B cell (primary cell): Measurements from ENCODE around the gene TSPAN14. TPM values are rescaled to one million over a fixed set of nuclear protein-coding genes. Genes with fewer than 3 reads are reported as not detected.

ENCODE experiments used
- ATAC-seq: fragments of 200-7000 bp; cut with Tn5 transposase; one replicate; pipeline ENCODE4 v1.10.0; 2021; ENCODE audit warnings: low read depth, mild to moderate bottlenecking, moderate number of reproducible peaks, moderate library complexity
- CTCF ChIA-PET: fragments of 350-600 bp; sonication (Branson Sonifier 250); formaldehyde crosslinking; loops from one replicate; lab custom pipeline; 2021; ENCODE audit warnings: antibody characterized with exemption, inconsistent platforms; lab: Charles Lee
- POLR2A ChIA-PET: fragments of 350-600 bp; sonication (Branson Sonifier 250); formaldehyde crosslinking; loops from one replicate; lab custom pipeline; 2021; ENCODE audit warnings: antibody characterized with exemption; lab: Charles Lee
- DNase-seq: peaks from one replicate; pipeline ENCODE4 v3.0.0; 2013
- H2AFZ ChIP-seq: 2 replicates; pipeline ENCODE4 v1.6.1; 2012; ENCODE audit warnings: mild to moderate bottlenecking, low read depth, low read length; ENCODE audit not compliant: insufficient read depth, poor library complexity, severe bottlenecking
- H3K27ac ChIP-seq, 2 donors: 1 replicate in 1 of 2; 2 replicates in 1 of 2; pipeline ENCODE4 v1.5.1; 2012 to 2013; ENCODE audit warnings: low read length in 2 of 2, mild to moderate bottlenecking in 2 of 2, moderate library complexity in 1 of 2
- H3K27me3 ChIP-seq, 4 experiments: fragments of 200-600 bp in 1 of 4; sonication (generic) in 1 of 4; replicated peaks in 1 of 4; 1 replicate in 2 of 4; 2 replicates in 2 of 4; pipeline versions ENCODE4 v1.6.1 to v1.7.0; 2013 to 2016; ENCODE audit warnings: low read length in 3 of 4, mild to moderate bottlenecking in 2 of 4, mixed read lengths in 1 of 4, moderate library complexity in 1 of 4; ENCODE audit not compliant: insufficient read depth in 4 of 4, control insufficient read depth in 3 of 4; ENCODE audit errors: control extremely low read depth in 1 of 4
- H3K36me3 ChIP-seq, 2 experiments: replicated peaks in 1 of 2; 1 replicate in 1 of 2; 2 replicates in 1 of 2; pipeline versions ENCODE4 v1.6.1 to v1.7.1; 2013; ENCODE audit warnings: low read length in 1 of 2; ENCODE audit not compliant: insufficient read depth in 2 of 2, control insufficient read depth in 1 of 2; ENCODE audit errors: control extremely low read depth in 1 of 2, extremely low read depth in 1 of 2
- H3K4me1 ChIP-seq, 2 donors: fragments of 200-600 bp in 1 of 2; sonication (generic) in 1 of 2; 1 replicate in 1 of 2; 2 replicates in 1 of 2; pipeline versions ENCODE4 v1.5.1 to v1.6.1; 2013 to 2017; ENCODE audit warnings: low read length in 2 of 2; ENCODE audit not compliant: control insufficient read depth in 2 of 2, insufficient read depth in 2 of 2
- H3K4me2 ChIP-seq: replicated peaks from 2 replicates; pipeline ENCODE3; 2012; ENCODE audit warnings: mild to moderate bottlenecking, low read depth, low read length; ENCODE audit not compliant: poor library complexity, severe bottlenecking
- H3K4me3 ChIP-seq, 5 experiments: fragments of 200-600 bp in 1 of 5; sonication (generic) in 1 of 5; 1 replicate in 3 of 5; 2 replicates in 2 of 5; pipeline versions ENCODE4 v1.5.1 to v1.7.0; 2011 to 2016; ENCODE audit warnings: low read length in 4 of 5, mild to moderate bottlenecking in 4 of 5, low read depth in 2 of 5, control low read depth in 1 of 5, moderate library complexity in 1 of 5; ENCODE audit not compliant: insufficient read depth in 1 of 5; ENCODE audit errors: control extremely low read depth in 1 of 5, extremely low read depth in 1 of 5
- H3K79me2 ChIP-seq: fragments of 200-600 bp; sonication (generic); one replicate; pipeline ENCODE4 v1.6.0; 2016; ENCODE audit warnings: low read length; ENCODE audit not compliant: control insufficient read depth, insufficient read depth
- H3K9ac ChIP-seq: fragments of 200-600 bp; sonication (generic); 2 replicates; pipeline ENCODE4 v1.6.1; 2017; ENCODE audit warnings: mild to moderate bottlenecking, low read length, moderate library complexity
- H3K9me3 ChIP-seq, 3 donors: one replicate each; pipeline versions ENCODE4 v1.6.1 to v1.7.1; 2013; ENCODE audit warnings: low read length in 2 of 3; ENCODE audit not compliant: control insufficient read depth in 2 of 3, insufficient read depth in 1 of 3; ENCODE audit errors: control extremely low read depth in 1 of 3
- H4K20me1 ChIP-seq: 2 replicates; pipeline ENCODE4 v1.6.0; 2012; ENCODE audit warnings: mild to moderate bottlenecking, low read length; ENCODE audit not compliant: insufficient read depth, control insufficient read depth, poor library complexity, severe bottlenecking
- H3K27ac Mint-ChIP-seq: one replicate; pipeline ENCODE4 v1.8.0; 2021; ENCODE audit warnings: mixed read lengths
- H3K27me3 Mint-ChIP-seq: one replicate; pipeline ENCODE4 v1.8.0; 2021; ENCODE audit warnings: mixed read lengths
- H3K4me1 Mint-ChIP-seq: one replicate; pipeline ENCODE4 v1.8.0; 2021; ENCODE audit warnings: mixed read lengths
- H3K4me3 Mint-ChIP-seq: one replicate; pipeline ENCODE4 v1.8.0; 2021; ENCODE audit warnings: mixed read lengths
- H3K9me3 Mint-ChIP-seq: one replicate; pipeline ENCODE4 v1.8.0; 2022; ENCODE audit warnings: mixed read lengths; ENCODE audit not compliant: insufficient read depth
- EZH2 ChIP-seq: IDR thresholded peaks from 2 replicates; pipeline ENCODE4 v1.6.1; 2012; ENCODE audit warnings: borderline replicate concordance, low read depth, mild to moderate bottlenecking, moderate library complexity, low read length; ENCODE audit not compliant: insufficient read depth, poor library complexity, severe bottlenecking
- WGBS: methylation state at CpG from one replicate; pipeline ENCODE4 v1.1.5; 2013; ENCODE audit warnings: missing lambda C conversion rate; ENCODE audit not compliant: insufficient coverage; 5-methylcytosine and 5-hydroxymethylcytosine counted together
- intact Hi-C: fragments of 100-400 bp; cut with micrococcal nuclease; formaldehyde crosslinking; loops from one replicate; pipeline ENCODE4 v1.10.0; 2022
- polyA plus RNA-seq: library from polyadenylated mRNA; depleted of rRNA; stranded (reverse); fragments of >200 nt; gene quantifications from 2 replicates; pipeline ENCODE4 v1.2.3, GENCODE V29; 2012
- total RNA-seq, 2 donors: library from RNA; stranded (reverse); fragments of 120-200 nt in 1 of 2; gene quantifications; 1 replicate in 1 of 2; 2 replicates in 1 of 2; pipeline versions ENCODE4 v1.2.3 to v1.2.4, GENCODE V29; 2013 to 2022
- TF ChIP-seq, protein P1 (sequence below): fragments of 200-600 bp; IDR thresholded peaks from one replicate; pipeline ENCODE4 v1.8.0; 2022; ENCODE audit warnings: antibody characterized with exemption, mild to moderate bottlenecking

TSPAN14 gene
- total and polyA plus RNA-seq, 2 donors (not counting 1 experiment from before 2014, with no cell fraction given) = 27.8 to 55.3 TPM

DNA sequence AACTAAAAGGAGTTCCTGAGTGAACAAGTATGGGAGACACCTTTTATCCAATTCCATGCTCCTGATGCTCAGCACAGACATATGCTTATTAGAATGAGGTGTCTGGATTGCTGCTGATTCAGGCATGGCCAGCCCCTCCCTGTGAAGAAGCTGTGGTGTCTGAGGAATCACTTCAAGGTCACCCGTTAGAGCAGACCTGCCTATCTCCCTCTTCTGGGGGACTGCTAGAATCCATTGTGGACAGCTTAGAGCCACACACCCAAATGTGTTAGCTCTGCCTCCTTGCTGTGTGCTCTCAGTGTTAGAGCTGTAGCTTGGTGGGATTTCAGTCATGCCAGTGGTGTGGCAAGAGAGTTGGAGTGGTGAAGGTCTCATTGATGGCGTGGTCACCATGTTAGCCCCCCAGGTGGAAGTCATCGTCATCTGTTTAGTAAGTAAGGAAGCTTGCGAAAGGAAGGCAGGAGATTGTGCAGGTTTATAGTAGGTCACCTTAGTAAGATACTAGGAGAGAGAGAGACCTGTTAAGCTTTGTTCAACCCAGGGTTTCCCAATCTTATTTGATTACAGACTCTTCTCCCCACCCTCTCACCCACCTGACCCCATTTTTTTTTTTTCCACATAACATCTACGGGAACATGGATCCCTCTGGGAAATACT is 32.9 kb upstream of the TSPAN14 start:
- no peaks in the 10 kb centered on the region for H3K27me3 Mint-ChIP-seq
- Histone ChIP-seq H3K27me3 (no peaks in the 10 kb centered on the region), H2AFZ (peak overlapping the region; percentile 6), H3K4me1 (peaks cover 24 to 31% of the 10 kb centered on the region in 2 donors), H3K9me3 (no peaks in the 10 kb centered on the region), H3K79me2 (peaks cover 3% of the 10 kb centered on the region), H3K4me2 (peak overlapping the region; percentile 62), H3K4me3 (peak overlapping the region in 1 of 5 experiments; percentile 29), H3K27ac (no peak overlapping the region), H3K9ac (peak overlapping the region; percentile 28), H3K36me3 (no peaks in the 10 kb centered on the region), H4K20me1 (no peaks in the 10 kb centered on the region)
- 80% methylated on average over 2 of the region's 5 CpGs for WGBS
- no peaks in the 10 kb centered on the region for H3K9me3 Mint-ChIP-seq
- intact Hi-C loops = no loop called here
- TF ChIP-seq, protein P1, sequence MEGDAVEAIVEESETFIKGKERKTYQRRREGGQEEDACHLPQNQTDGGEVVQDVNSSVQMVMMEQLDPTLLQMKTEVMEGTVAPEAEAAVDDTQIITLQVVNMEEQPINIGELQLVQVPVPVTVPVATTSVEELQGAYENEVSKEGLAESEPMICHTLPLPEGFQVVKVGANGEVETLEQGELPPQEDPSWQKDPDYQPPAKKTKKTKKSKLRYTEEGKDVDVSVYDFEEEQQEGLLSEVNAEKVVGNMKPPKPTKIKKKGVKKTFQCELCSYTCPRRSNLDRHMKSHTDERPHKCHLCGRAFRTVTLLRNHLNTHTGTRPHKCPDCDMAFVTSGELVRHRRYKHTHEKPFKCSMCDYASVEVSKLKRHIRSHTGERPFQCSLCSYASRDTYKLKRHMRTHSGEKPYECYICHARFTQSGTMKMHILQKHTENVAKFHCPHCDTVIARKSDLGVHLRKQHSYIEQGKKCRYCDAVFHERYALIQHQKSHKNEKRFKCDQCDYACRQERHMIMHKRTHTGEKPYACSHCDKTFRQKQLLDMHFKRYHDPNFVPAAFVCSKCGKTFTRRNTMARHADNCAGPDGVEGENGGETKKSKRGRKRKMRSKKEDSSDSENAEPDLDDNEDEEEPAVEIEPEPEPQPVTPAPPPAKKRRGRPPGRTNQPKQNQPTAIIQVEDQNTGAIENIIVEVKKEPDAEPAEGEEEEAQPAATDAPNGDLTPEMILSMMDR = no peak
- TF ChIP-seq EZH2 = no peak
- ATAC-seq = no peak
- DNase-seq = no peak
- CTCF ChIA-PET = interaction anchor here (0.7 to 5.6 kb wide), 7 partner anchors 10 to 84 kb away, joined by 3 to 46 read pairs (median 5); partner anchors contain the start of gene PRXL2A
- H3K27ac Mint-ChIP-seq = no peak overlapping the region
- POLR2A ChIA-PET = interaction anchor here (0.7 to 1.8 kb wide), 4 partner anchors 9 to 975 kb away, joined by 3 to 6 read pairs (median 4); partner anchors contain the start of gene PRXL2A
- H3K4me1 Mint-ChIP-seq = peaks cover 30% of the 10 kb centered on the region
- peak overlapping the region; percentile 15 for H3K4me3 Mint-ChIP-seq
